Measurements from ENCODE around the gene SCARF2.
A peak's percentile ranks its signal among the peaks of the same experiment; 100 is the strongest.

The SCARF2 gene

DNA sequence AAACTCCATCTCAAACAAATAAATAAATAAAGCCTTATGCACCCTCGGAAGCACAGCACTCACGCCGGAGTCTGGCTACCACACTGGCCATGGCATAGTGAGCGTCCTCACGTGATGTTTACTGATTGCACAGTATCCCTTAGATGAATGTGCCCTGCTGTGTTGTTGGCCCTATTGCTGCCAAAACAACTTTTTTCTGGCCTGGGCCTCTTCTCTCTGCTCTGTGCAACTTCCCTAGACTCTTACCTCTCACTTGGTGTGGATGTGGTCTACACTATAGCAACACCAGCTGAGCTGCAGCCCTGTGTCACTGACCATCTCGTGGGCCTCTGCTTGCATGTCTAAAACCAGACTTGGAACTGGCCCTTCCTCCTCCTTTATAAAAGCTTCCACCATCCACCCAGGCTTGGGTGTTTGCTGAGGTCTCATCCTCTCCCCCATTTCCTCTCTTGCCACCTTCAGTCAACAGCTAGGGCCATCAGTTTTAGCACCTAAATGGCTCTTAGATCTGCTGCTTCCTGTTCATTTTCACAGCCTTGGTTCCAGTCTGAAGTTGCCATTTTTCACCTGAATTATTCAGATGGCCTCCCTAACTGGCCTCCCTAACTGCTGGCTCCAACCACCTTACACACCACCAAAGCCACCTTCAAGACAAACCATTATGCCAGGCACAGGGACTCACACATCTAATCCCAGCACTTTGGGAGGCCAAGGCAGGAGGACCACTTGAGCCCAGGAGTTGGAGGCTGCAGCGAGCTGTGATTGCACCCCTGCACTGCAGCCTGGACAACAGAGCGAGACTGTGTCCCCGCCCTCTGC, 34.5 kb downstream of the SCARF2 start:
- no peak overlapping the region for H3K27ac ChIP-seq (ENCODE audit: low read depth, low read length)
- H3K4me1 ChIP-seq (ENCODE audit: insufficient read depth, low read length), result no peaks in the 10 kb centered on the region
- peaks cover 52% of the 10 kb centered on the region for H3K36me3 ChIP-seq (ENCODE audit: insufficient read depth, low read length)
- no peaks in the 10 kb centered on the region for H3K9me3 ChIP-seq (ENCODE audit: low read length)
- H3K9ac ChIP-seq (ENCODE audit: low read length), result no peak overlapping the region
- no peaks in the 10 kb centered on the region for H3K27me3 ChIP-seq (ENCODE audit: control insufficient read depth in 1 of 2, insufficient read depth in 2 of 2, low read length in 2 of 2)
- H3K4me3 ChIP-seq (ENCODE audit: low read depth in 1 of 2, low read length in 2 of 2), result no peak overlapping the region

DNA sequence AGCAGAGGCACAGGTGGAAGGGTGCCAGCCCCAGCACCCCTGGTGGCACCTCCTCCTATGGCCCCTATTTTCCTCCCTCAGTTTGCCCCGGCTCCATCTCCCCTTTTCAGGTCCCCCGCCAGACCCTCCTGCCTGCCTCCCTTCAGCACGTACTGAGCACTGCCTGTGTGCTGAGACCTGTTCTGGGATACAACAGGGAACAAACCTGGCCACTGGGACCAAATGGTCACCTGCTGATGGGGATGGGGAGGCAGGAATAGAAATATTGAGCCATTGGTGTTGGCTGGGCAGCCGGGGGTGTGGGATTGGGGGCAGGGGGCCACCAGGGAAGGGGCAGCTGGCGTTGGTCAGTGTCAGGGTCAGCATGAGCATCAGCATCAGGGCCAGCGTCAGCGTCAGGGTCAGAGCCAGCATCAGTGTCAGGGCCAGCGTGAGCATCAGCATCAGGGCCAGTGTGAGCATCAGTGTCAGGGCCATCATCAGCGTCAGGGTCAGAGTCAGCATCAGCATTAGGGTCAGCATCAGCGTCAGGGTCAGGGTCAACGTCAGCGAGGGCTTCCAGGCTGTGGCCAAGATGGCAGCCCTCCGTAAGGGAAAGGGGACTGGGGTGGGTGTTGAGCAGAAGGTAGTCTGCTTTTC, 36.1 kb downstream of the SCARF2 start:
- no peaks in the 10 kb centered on the region for H3K9me3 ChIP-seq (ENCODE audit: low read length)
- no peak overlapping the region for H3K9ac ChIP-seq (ENCODE audit: low read length)
- no peaks in the 10 kb centered on the region for H3K4me1 ChIP-seq (ENCODE audit: insufficient read depth, low read length)
- H3K27me3 ChIP-seq (ENCODE audit: control insufficient read depth in 1 of 2, insufficient read depth in 2 of 2, low read length in 2 of 2), result no peaks in the 10 kb centered on the region
- no peak overlapping the region for H3K27ac ChIP-seq (ENCODE audit: low read depth, low read length)
- H3K4me3 ChIP-seq (ENCODE audit: low read depth in 1 of 2, low read length in 2 of 2), result no peak overlapping the region
- H3K36me3 ChIP-seq (ENCODE audit: insufficient read depth, low read length), result peaks cover 42% of the 10 kb centered on the region

DNA sequence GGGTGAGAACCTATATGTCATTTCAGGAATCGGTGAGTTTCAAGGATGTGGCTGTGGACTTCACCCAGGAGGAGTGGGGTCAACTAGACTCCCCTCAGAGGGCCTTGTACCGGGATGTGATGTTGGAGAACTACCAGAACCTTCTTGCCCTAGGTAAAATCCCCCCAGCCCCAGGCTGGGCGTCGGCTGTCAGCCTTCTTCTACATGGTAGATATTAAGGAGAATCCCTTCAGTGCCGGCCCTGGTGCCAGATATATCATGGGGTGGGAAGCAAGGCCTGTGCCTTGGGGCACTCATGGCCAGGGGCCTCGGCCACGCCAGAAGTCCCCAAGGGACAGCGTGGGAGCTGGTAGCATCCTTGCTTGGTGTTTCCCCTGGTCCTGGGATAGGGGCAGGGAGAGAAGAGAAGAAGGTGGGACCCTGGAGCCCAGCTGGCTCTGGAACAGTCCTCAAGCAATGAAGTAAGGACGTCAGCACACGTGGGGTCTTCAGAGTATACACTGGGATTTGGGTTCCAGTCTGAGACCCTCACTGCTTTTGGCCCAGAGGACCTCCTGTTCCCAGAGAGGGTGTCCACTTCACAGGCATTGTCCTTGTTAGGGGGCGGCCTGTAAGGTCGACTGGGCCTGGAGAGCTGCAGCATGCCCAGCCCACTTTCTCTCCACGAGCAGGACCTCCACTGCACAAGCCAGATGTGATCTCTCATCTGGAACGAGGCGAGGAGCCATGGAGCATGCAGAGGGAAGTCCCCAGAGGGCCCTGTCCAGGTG, 36.8 kb downstream of the SCARF2 start:
- H3K27me3 ChIP-seq (ENCODE audit: control insufficient read depth in 1 of 2, insufficient read depth in 2 of 2, low read length in 2 of 2), result no peaks in the 10 kb centered on the region
- peaks cover 38% of the 10 kb centered on the region for H3K36me3 ChIP-seq (ENCODE audit: insufficient read depth, low read length)
- H3K4me3 ChIP-seq (ENCODE audit: low read depth in 1 of 2, low read length in 2 of 2), result no peak overlapping the region
- no peak overlapping the region for H3K27ac ChIP-seq (ENCODE audit: low read depth, low read length)
- H3K9ac ChIP-seq (ENCODE audit: low read length), result no peak overlapping the region
- H3K9me3 ChIP-seq (ENCODE audit: low read length), result no peaks in the 10 kb centered on the region
- peaks cover 4% of the 10 kb centered on the region for H3K4me1 ChIP-seq (ENCODE audit: insufficient read depth, low read length)

DNA sequence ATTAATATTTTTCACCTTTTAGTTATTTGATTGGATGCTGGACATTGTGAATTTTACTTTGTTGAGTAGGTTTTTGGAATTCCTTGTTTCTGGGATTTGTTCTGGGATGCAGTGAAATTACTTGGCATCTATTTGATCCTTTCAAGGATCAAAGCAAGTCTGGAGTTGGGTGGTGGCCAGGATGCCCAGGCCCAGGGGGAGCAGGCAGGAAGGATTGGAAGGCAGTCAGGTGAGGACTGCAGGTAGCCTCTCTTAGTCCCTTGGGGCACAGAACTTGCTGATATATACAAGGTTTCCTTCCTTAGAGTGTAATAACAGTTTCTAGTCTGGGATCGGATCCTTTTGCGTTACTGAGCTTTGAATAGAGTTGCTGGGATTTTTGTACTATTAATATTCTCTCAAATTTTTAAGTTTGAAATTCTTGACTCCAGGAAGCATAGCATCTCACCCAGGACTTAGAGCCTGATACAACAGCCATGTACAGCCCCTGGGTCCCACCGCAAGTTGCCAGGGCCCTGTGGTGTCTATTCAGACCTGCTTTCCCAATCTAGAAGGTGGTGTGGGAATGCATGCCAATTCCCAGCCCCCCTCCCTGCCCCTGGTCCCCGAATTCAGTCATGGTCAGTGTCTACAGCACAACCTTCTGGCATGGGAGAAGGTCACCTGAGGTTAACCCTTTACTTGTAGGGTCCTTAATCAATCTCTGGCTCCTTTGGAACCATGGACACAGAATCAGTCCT, 37.6 kb downstream of the SCARF2 start:
- Histone ChIP-seq H3K27me3 (ENCODE audit: control insufficient read depth in 1 of 2, insufficient read depth in 2 of 2, low read length in 2 of 2) (no peaks in the 10 kb centered on the region), H3K27ac (ENCODE audit: low read depth, low read length) (no peak overlapping the region), H3K36me3 (ENCODE audit: insufficient read depth, low read length) (peaks cover 38% of the 10 kb centered on the region), H3K4me1 (ENCODE audit: insufficient read depth, low read length) (peaks cover 11% of the 10 kb centered on the region), H3K9ac (ENCODE audit: low read length) (no peak overlapping the region), H3K9me3 (ENCODE audit: low read length) (no peaks in the 10 kb centered on the region), H3K4me3 (ENCODE audit: low read depth in 1 of 2, low read length in 2 of 2) (no peak overlapping the region)

DNA sequence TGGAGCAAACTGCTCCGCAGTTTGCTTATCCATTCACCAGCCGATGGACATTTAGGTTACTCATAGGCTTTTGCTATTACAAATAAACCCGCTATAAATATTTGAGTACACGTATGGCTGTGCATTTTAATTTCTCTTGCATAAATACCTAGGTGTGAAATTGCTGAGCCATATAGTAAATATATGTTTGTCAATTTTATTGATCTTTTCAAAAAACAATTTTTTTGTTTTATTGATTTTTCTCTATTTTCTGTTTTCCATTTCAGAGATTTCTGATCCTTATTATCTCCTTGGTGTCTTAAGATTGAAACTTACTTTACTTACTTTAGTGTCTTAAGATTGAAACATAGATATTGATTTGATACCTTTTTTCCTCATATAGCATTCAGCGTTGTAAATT, 39.2 kb downstream of the SCARF2 start:
- no peak overlapping the region for H3K4me3 ChIP-seq (ENCODE audit: low read depth in 1 of 2, low read length in 2 of 2)
- no peaks in the 10 kb centered on the region for H3K9me3 ChIP-seq (ENCODE audit: low read length)
- no peaks in the 10 kb centered on the region for H3K27me3 ChIP-seq (ENCODE audit: control insufficient read depth in 1 of 2, insufficient read depth in 2 of 2, low read length in 2 of 2)
- no peak overlapping the region for H3K27ac ChIP-seq (ENCODE audit: low read depth, low read length)
- no peak overlapping the region for H3K9ac ChIP-seq (ENCODE audit: low read length)
- H3K36me3 ChIP-seq (ENCODE audit: insufficient read depth, low read length), result peaks cover 28% of the 10 kb centered on the region
- peaks cover 16% of the 10 kb centered on the region for H3K4me1 ChIP-seq (ENCODE audit: insufficient read depth, low read length)

DNA sequence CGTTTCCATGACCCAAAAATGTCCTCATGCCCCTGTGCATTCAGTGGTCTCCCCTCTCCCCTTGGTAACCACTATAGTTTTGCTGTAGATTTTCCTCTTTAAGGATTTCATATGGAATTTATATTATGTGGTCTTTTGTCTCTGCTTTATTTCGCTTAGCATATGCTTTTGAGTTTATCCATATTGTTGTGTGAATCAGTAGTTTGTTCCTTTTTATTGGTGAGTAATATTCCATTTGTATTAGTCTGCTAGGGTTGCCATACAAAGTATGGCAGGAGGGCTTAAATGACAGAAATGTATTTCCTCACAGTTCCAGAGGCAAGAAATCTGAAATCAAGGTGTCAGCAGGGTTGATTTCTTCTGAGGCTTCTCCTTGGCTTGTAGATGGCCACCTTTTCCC, 40.1 kb downstream of the SCARF2 start:
- Histone ChIP-seq H3K9me3 (ENCODE audit: low read length) (no peaks in the 10 kb centered on the region), H3K4me1 (ENCODE audit: insufficient read depth, low read length) (peaks cover 17% of the 10 kb centered on the region), H3K9ac (ENCODE audit: low read length) (no peak overlapping the region), H3K4me3 (ENCODE audit: low read depth in 1 of 2, low read length in 2 of 2) (no peak overlapping the region), H3K27ac (ENCODE audit: low read depth, low read length) (no peak overlapping the region), H3K27me3 (ENCODE audit: control insufficient read depth in 1 of 2, insufficient read depth in 2 of 2, low read length in 2 of 2) (no peaks in the 10 kb centered on the region), H3K36me3 (ENCODE audit: insufficient read depth, low read length) (peaks cover 22% of the 10 kb centered on the region)

DNA sequence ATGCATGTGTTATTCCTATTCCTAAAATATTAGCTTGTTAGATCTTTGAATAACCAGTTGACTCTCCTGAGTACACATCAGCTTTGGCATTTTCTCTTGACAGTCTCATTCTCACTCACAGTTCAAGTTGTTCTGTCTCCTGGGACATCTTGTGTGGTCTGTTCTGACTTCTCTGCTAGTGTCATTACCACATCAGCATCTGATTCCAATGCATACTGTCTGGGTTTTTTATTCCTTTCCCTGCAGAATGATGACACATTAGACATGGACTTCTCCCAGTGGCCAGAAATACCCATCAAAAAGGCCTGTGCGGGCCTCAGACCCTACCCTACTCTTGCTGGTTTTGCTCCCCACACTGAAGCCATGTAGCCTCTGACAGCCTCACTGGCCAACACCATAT, 41.0 kb downstream of the SCARF2 start:
- no peak overlapping the region for H3K9ac ChIP-seq (ENCODE audit: low read length)
- H3K27me3 ChIP-seq (ENCODE audit: control insufficient read depth in 1 of 2, insufficient read depth in 2 of 2, low read length in 2 of 2), result no peaks in the 10 kb centered on the region
- peaks cover 17% of the 10 kb centered on the region for H3K4me1 ChIP-seq (ENCODE audit: insufficient read depth, low read length)
- H3K36me3 ChIP-seq (ENCODE audit: insufficient read depth, low read length), result peaks cover 15% of the 10 kb centered on the region
- H3K27ac ChIP-seq (ENCODE audit: low read depth, low read length), result no peak overlapping the region
- no peaks in the 10 kb centered on the region for H3K9me3 ChIP-seq (ENCODE audit: low read length)
- H3K4me3 ChIP-seq (ENCODE audit: low read depth in 1 of 2, low read length in 2 of 2), result no peak overlapping the region

DNA sequence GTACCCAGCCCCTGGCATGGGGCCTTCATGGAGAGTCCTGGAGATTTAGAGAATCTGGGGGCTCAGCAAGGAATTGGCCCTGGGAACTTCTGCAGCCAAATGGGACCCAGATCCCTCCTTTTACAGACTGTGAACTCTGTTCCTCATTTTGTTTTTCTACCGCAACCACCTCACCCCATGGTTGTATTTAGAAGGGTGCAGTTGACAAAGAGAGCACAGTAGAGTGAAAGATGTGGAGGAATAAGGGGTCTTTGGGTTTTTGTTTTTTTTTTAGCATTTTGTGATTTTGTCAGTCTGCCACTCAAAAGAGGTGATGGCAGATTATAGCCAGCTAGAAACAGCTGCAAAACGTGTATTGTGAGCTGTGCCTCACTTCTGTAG, 41.7 kb downstream of the SCARF2 start:
- Histone ChIP-seq H3K9me3 (ENCODE audit: low read length) (no peaks in the 10 kb centered on the region), H3K4me3 (ENCODE audit: low read depth in 1 of 2, low read length in 2 of 2) (no peak overlapping the region), H3K9ac (ENCODE audit: low read length) (no peak overlapping the region), H3K4me1 (ENCODE audit: insufficient read depth, low read length) (peaks cover 17% of the 10 kb centered on the region), H3K27me3 (ENCODE audit: control insufficient read depth in 1 of 2, insufficient read depth in 2 of 2, low read length in 2 of 2) (no peaks in the 10 kb centered on the region), H3K36me3 (ENCODE audit: insufficient read depth, low read length) (peaks cover 7% of the 10 kb centered on the region), H3K27ac (ENCODE audit: low read depth, low read length) (no peak overlapping the region)

DNA sequence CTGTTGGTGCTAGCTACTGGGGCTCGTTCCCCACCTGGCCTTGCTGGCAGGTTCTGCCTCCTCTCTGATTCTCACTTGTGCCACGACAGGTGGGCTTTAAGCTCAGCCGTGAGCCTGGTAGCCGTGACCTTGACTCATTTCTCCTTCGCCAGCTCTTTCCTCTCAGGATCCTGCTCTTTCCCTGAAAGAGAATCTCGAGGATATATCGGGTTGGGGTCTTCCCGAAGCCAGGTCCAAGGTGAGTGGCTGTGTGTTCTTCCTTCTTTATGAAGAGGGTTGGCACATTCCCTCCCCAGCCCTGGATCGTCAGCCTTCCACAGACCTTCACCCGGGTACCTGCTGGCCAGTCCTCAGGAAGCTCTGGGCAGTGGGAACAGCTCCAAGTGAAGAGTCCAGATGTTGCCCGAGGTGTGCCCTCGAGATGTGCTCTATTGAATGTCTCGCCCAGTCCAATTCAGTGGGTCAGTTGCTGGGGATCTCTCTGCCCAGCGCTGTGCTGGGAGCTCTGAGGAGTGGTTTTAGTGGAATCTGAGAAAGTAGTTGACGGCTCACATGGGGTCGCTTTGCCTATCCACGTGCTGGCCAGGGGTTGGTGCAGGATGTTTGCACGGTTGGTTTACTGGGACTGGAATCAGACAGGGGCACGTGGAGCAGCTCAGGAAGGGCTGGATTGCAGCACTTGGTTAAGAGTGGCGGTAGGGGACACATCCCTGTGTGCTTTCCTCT, 42.3 kb downstream of the SCARF2 start:
- no peak overlapping the region for H3K9ac ChIP-seq (ENCODE audit: low read length)
- H3K4me3 ChIP-seq (ENCODE audit: low read depth in 1 of 2, low read length in 2 of 2), result peak overlapping the region in 1 of 2 donors; percentile 73
- peaks cover 17% of the 10 kb centered on the region for H3K4me1 ChIP-seq (ENCODE audit: insufficient read depth, low read length)
- H3K27me3 ChIP-seq (ENCODE audit: control insufficient read depth in 1 of 2, insufficient read depth in 2 of 2, low read length in 2 of 2), result no peaks in the 10 kb centered on the region
- H3K9me3 ChIP-seq (ENCODE audit: low read length), result no peaks in the 10 kb centered on the region
- peaks cover 2% of the 10 kb centered on the region for H3K36me3 ChIP-seq (ENCODE audit: insufficient read depth, low read length)
- no peak overlapping the region for H3K27ac ChIP-seq (ENCODE audit: low read depth, low read length)

DNA sequence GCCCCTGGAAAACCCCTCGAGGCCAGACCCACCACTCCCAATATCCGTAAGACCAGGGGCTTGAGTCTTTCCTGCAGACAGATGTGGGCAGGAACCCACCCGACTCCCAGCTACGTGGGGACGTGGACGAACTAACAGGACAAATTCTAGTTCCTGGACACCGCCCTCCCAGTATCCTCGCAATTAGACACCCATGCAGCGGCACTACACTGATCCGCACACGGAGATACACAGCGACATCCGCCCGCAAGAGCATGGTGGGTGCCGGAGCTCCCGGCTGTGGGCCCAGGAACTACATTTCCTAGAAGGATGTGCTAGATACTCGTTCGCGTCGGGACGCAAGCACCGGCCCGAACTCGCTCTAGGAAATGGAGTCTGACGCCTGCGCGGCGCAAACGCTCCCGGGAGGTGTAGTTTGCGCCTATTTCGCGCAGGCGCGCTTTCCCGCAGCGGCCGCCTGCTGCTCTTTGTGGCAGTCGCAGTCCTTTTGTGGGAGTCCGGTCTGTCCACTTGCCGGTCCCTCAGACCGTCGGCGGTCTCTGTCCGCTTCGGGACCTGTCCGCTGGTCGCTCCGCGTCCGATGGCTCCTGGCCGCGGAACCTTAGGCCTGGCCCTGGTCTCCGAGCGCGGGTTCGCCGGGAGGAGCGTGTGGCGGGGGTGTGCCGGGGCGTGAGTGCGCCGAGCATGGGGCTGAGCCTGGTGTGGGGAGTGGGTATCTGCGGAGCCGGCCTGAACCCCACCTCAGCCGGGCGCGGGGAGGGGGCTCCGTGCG, 43.7 kb downstream of the SCARF2 start, which contains the start of gene ZNF74:
Gene ZNF74 (plus strand): TSS at position 447 of the 772 bp plus-strand sequence. CDS start 478 bp downstream, outside the sequence.
- no peaks in the 10 kb centered on the region for H3K36me3 ChIP-seq (ENCODE audit: insufficient read depth, low read length)
- peak within 1 kb of the TSS; percentile 73 to 95 for H3K4me3 ChIP-seq (ENCODE audit: low read depth in 1 of 2, low read length in 2 of 2)
- no peaks in the 10 kb centered on the region for H3K9me3 ChIP-seq (ENCODE audit: low read length)
- peak within 1 kb of the TSS; percentile 50 for H3K9ac ChIP-seq (ENCODE audit: low read length)
- H3K27ac ChIP-seq (ENCODE audit: low read depth, low read length), result peak within 1 kb of the TSS; percentile 81
- no peaks in the 10 kb centered on the region for H3K27me3 ChIP-seq (ENCODE audit: control insufficient read depth in 1 of 2, insufficient read depth in 2 of 2, low read length in 2 of 2)
- H3K4me1 ChIP-seq (ENCODE audit: insufficient read depth, low read length), result peaks cover 17% of the 10 kb centered on the region

Data from muscle layer of colon (tissue), 2 donors.